GM23338 (cell line): Measurements from ENCODE around the gene NCAPD2. TPM values are rescaled to one million over a fixed set of nuclear protein-coding genes. Genes with fewer than 3 reads are reported as not detected.

Experiments used
- ATAC-seq: fragments of 200-7000 bp; cut with Tn5 transposase; 3 replicates; pipeline ENCODE4 v1.9.1; 2020
- DNase-seq: peaks from one replicate; pipeline ENCODE4 v3.0.0-alpha.2; 2015; ENCODE audit warnings: low spot score
- H2AFZ ChIP-seq: fragments of 200-600 bp; sonication (generic); 2 replicates; pipeline ENCODE4 v1.8.0; 2016; ENCODE audit warnings: antibody characterized with exemption, mild to moderate bottlenecking, moderate library complexity
- H3F3A ChIP-seq: fragments of 200-600 bp; sonication (generic); replicated peaks from 2 replicates; pipeline ENCODE4 v1.8.0; 2017; ENCODE audit warnings: antibody characterized with exemption, mixed run types, low read depth
- H3K27ac ChIP-seq: fragments of 200-600 bp; sonication (generic); 2 replicates; pipeline ENCODE4 v1.6.1; 2016; ENCODE audit warnings: low read depth
- H3K27me3 ChIP-seq: fragments of 200-600 bp; sonication (generic); 2 replicates; pipeline ENCODE4 v1.8.0; 2016; ENCODE audit warnings: mild to moderate bottlenecking, mixed run types, moderate library complexity; ENCODE audit not compliant: insufficient read depth
- H3K36me3 ChIP-seq: fragments of 200-600 bp; sonication (generic); 2 replicates; pipeline ENCODE4 v1.8.0; 2016; ENCODE audit warnings: mild to moderate bottlenecking; ENCODE audit not compliant: insufficient read depth
- H3K4me1 ChIP-seq: fragments of 200-600 bp; sonication (generic); 2 replicates; pipeline ENCODE4 v1.8.0; 2016; ENCODE audit warnings: mild to moderate bottlenecking, moderate library complexity; ENCODE audit not compliant: insufficient read depth
- H3K4me2 ChIP-seq: fragments of 200-600 bp; sonication (generic); 2 replicates; pipeline ENCODE4 v1.7.1; 2017; ENCODE audit warnings: mixed run types
- H3K4me3 ChIP-seq: fragments of 200-600 bp; sonication (generic); 2 replicates; pipeline ENCODE4 v1.6.1; 2016; ENCODE audit warnings: mixed run types
- H3K79me2 ChIP-seq: fragments of 200-600 bp; sonication (generic); replicated peaks from 2 replicates; pipeline ENCODE4 v1.8.0; 2017; ENCODE audit warnings: mild to moderate bottlenecking; ENCODE audit not compliant: insufficient read depth
- H3K9me2 ChIP-seq: fragments of 200-600 bp; sonication (generic); 2 replicates; pipeline ENCODE4 v1.8.0; 2017; ENCODE audit not compliant: insufficient read depth
- H4K20me1 ChIP-seq: fragments of 200-600 bp; sonication (generic); replicated peaks from 2 replicates; pipeline ENCODE4 v1.8.0; 2017; ENCODE audit warnings: mild to moderate bottlenecking; ENCODE audit not compliant: insufficient read depth
- H3K27ac Mint-ChIP-seq: 2 replicates; pipeline ENCODE4 v1.8.0; 2020; ENCODE audit warnings: inconsistent platforms, mild to moderate bottlenecking, moderate library complexity, mixed read lengths
- H3K27me3 Mint-ChIP-seq: 3 replicates; pipeline ENCODE4 v1.8.0; 2022; ENCODE audit warnings: low read depth, mild to moderate bottlenecking, moderate library complexity, mixed read lengths, inconsistent platforms; ENCODE audit not compliant: insufficient read depth, poor library complexity
- H3K36me3 Mint-ChIP-seq: 3 replicates; pipeline ENCODE4 v1.8.0; 2021; ENCODE audit warnings: low read depth, mild to moderate bottlenecking, inconsistent platforms, moderate library complexity, mixed read lengths
- H3K4me1 Mint-ChIP-seq: 3 replicates; pipeline ENCODE4 v1.8.0; 2020; ENCODE audit warnings: mild to moderate bottlenecking, inconsistent platforms, mixed read lengths
- H3K4me3 Mint-ChIP-seq: 3 replicates; pipeline ENCODE4 v1.8.0; 2021; ENCODE audit warnings: moderate library complexity, mild to moderate bottlenecking, inconsistent platforms, mixed read lengths
- H3K9me3 Mint-ChIP-seq: 3 replicates; pipeline ENCODE4 v1.8.0; 2020; ENCODE audit warnings: moderate library complexity, mild to moderate bottlenecking, inconsistent platforms, mixed read lengths
- JUNB ChIP-seq: IDR thresholded peaks from one replicate; pipeline ENCODE4 v1.6.1; 2016; ENCODE audit warnings: antibody characterized with exemption; ENCODE audit not compliant: unreplicated experiment
- ZNF331 ChIP-seq: fragments of 250-450 bp; sonication (Bioruptor Pico); IDR thresholded peaks from 2 replicates; pipeline ENCODE4 v1.5.0; 2020; ENCODE audit warnings: low read depth, mild to moderate bottlenecking, moderate library complexity
- ZNF462 ChIP-seq: fragments of 250-450 bp; sonication (Bioruptor Pico); IDR thresholded peaks from 2 replicates; pipeline ENCODE4 v1.5.0; 2020; ENCODE audit warnings: mild to moderate bottlenecking, moderate library complexity
- polyA plus RNA-seq: library from polyadenylated mRNA; unstranded; fragments of >200 nt; fragmentation: Nextera tagmentation; extraction: Ambion mirVana; gene quantifications from 2 replicates; pipeline ENCODE4 v1.2.1, GENCODE V29; 2016
- total RNA-seq: library from RNA; depleted of rRNA; stranded (reverse); fragments of >200 nt; shearing (Covaris generic); gene quantifications from 2 replicates; pipeline ENCODE4 v1.2.3, GENCODE V29; 2014
- TF ChIP-seq, protein P1 (sequence below), 2 experiments: fragments of 200-600 bp in 1 of 2; sonication (generic) in 1 of 2; conservative IDR thresholded peaks; 2 replicates each; pipeline versions ENCODE4 v1.5.1 to v1.6.1; 2016 to 2017; ENCODE audit warnings: antibody characterized with exemption in 2 of 2, low read depth in 2 of 2, mild to moderate bottlenecking in 2 of 2, moderate library complexity in 1 of 2

The NCAPD2 gene
- total and polyA plus RNA-seq, 2 experiments from 2014 or later = 34.2 to 217 TPM

GRCh38 chr12:6458281-6459003, 35.5 kb upstream of the NCAPD2 start (continued):
- TF ChIP-seq ZNF462 (CRISPR knock-in tag) = no peak
- no peak for TF ChIP-seq JUNB

- H3K27ac ChIP-seq = no peak overlapping the region
- peaks cover 8% of the 10 kb centered on the region for H3K27me3 Mint-ChIP-seq
- H3F3A ChIP-seq = no peaks in the 10 kb centered on the region
- H3K4me3 Mint-ChIP-seq = no peak overlapping the region
- H3K4me2 ChIP-seq = no peak overlapping the region
- no peak overlapping the region for H3K4me3 ChIP-seq
- H3K9me2 ChIP-seq = no peaks in the 10 kb centered on the region
- no peaks in the 10 kb centered on the region for H3K79me2 ChIP-seq
- no peak for TF ChIP-seq ZNF331
- TF ChIP-seq, protein P1, sequence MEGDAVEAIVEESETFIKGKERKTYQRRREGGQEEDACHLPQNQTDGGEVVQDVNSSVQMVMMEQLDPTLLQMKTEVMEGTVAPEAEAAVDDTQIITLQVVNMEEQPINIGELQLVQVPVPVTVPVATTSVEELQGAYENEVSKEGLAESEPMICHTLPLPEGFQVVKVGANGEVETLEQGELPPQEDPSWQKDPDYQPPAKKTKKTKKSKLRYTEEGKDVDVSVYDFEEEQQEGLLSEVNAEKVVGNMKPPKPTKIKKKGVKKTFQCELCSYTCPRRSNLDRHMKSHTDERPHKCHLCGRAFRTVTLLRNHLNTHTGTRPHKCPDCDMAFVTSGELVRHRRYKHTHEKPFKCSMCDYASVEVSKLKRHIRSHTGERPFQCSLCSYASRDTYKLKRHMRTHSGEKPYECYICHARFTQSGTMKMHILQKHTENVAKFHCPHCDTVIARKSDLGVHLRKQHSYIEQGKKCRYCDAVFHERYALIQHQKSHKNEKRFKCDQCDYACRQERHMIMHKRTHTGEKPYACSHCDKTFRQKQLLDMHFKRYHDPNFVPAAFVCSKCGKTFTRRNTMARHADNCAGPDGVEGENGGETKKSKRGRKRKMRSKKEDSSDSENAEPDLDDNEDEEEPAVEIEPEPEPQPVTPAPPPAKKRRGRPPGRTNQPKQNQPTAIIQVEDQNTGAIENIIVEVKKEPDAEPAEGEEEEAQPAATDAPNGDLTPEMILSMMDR (conservative IDR thresholded peaks at IDR 0.05; ENCODE audit: low read depth in 2 of 2) = no peak
- no peaks in the 10 kb centered on the region for H3K27me3 ChIP-seq
- no peaks in the 10 kb centered on the region for H3K4me1 Mint-ChIP-seq
- no peak for DNase-seq
- peaks cover 35% of the 10 kb centered on the region for H3K36me3 Mint-ChIP-seq
- no peaks in the 10 kb centered on the region for H3K9me3 Mint-ChIP-seq
- H3K27ac Mint-ChIP-seq = no peak overlapping the region
- H3K4me1 ChIP-seq = no peaks in the 10 kb centered on the region
- no peak overlapping the region for H2AFZ ChIP-seq
- no peaks in the 10 kb centered on the region for H4K20me1 ChIP-seq
- no peak for ATAC-seq
- peaks cover under 1% of the 10 kb centered on the region; the same call in 1 of the 2 replicates for H3K36me3 ChIP-seq
These were observed 34.9 kb upstream of the NCAPD2 start for GRCh38 chr12:6459004-6459337.
